GM19395 (cell line): Measurements from ENCODE around the gene SLC25A33.
A peak's percentile ranks its signal among the peaks of the same experiment; 100 is the strongest.
"Not testable (repeated sequence)": the region's sequence is repeated elsewhere in the genome, so short reads cannot be mapped to it uniquely, and the experiment has no call there.

Source experiments
- ATAC-seq: cut with Tn5 transposase; IDR thresholded peaks from one replicate; pipeline ENCODE4 v1.9.1; 2021; ENCODE audit warnings: mild to moderate bottlenecking, moderate library complexity; ENCODE audit not compliant: unreplicated experiment

Gene SLC25A33

GRCh38 chr1:9618909-9619679 is 79.8 kb downstream of the SLC25A33 start:
- no peak for ATAC-seq

GRCh38 chr1:9621032-9621431 is 81.8 kb downstream of the SLC25A33 start:
- ATAC-seq, result no peak

GRCh38 chr1:9624081-9624480 is 84.8 kb downstream of the SLC25A33 start:
- no peak for ATAC-seq

- not testable (repeated sequence) for ATAC-seq
These were observed 85.8 kb downstream of the SLC25A33 start for GRCh38 chr1:9625030-9625429.

GRCh38 chr1:9626201-9626608 is 86.9 kb downstream of the SLC25A33 start:
- ATAC-seq, result peak; percentile 50

- no peak for ATAC-seq
These were observed 89.5 kb downstream of the SLC25A33 start for GRCh38 chr1:9628541-9629444.

- ATAC-seq, result no peak
These were observed 90.4 kb downstream of the SLC25A33 start for GRCh38 chr1:9629445-9630201.

GRCh38 chr1:9630331-9631111 is 91.3 kb downstream of the SLC25A33 start:
- ATAC-seq, result no peak

GRCh38 chr1:9631613-9632012 is 92.3 kb downstream of the SLC25A33 start:
- ATAC-seq, result no peak

- no peak for ATAC-seq
These were observed 94.2 kb downstream of the SLC25A33 start for GRCh38 chr1:9633493-9633892.

- ATAC-seq, result no peak
These were observed 95.3 kb downstream of the SLC25A33 start for GRCh38 chr1:9634582-9634981.
